Hematopoietic multipotent progenitor cell treated with erythropoietin and hydrocortisone succinate and interleukin-3 and kit ligand, for 8 days (in vitro differentiated cells): Measurements from ENCODE around the gene DLL4.

Experiments used
- DNase-seq: peaks from one replicate; pipeline ENCODE4 v3.0.0-alpha.2; 2015

The DLL4 gene

DNA sequence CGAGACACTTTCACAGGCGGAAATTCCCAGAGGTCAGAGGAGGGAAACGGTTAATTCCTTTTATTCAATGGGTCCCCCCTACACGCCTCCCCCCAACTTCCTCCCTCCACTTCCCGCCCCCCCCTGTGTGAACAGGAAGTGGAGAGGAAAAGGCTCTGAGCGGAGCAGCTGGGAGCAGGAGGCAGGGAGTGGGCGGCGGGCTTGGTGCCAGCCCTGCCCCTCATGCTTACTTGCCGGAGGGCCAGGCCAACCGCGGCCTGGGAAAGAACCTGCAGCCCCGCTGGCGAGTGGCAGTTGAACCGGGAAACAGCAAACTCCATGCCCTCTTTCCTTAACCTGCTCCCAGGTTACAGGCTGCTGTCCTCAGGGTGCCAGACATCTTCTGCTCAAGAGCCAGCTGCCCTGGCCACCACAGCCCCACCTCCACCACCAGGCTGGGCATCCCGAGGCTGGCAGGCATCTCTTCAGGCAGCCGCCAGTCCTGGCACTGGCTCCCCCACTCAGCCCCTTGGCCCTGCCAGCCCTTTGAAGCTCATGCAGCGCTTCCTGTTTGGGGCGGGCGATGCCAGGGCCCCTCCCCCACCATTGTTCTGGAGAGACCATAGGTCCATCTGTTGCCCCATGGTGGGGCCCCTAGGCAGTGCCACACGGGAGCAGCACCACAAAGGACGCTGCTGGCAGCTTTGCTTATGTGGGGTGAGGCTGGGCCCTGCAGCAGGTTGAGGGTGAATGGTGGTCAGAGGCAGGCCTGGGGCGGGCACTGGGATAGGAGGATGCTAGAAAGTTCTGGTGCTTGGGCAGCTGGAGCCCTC is 21.9 kb upstream of the DLL4 start:
- DNase-seq = no peak

DNA sequence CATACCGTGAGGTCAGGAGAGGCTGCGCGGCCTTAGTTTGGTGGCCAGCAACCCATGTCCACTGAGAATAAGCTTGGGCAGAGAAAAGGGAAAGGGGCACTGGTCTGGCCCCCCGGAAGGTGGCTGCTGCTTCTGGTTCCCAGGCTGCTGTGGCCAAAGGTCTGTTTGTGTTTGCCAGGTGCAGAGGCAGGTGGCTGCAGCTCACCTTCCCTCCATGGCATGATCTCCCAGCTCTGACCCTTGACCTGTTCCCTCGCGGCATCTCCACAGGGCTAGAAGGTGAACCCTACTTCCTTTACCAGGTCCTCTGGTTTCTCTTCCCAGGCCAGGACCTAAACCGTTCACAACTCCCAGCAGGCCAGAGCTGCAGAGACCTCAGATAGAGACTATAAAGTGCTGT is 21.0 kb upstream of the DLL4 start:
- DNase-seq = no peak

GRCh38 chr15:40909662-40910630 is 19.2 kb upstream of the DLL4 start:
- no peak for DNase-seq

DNA sequence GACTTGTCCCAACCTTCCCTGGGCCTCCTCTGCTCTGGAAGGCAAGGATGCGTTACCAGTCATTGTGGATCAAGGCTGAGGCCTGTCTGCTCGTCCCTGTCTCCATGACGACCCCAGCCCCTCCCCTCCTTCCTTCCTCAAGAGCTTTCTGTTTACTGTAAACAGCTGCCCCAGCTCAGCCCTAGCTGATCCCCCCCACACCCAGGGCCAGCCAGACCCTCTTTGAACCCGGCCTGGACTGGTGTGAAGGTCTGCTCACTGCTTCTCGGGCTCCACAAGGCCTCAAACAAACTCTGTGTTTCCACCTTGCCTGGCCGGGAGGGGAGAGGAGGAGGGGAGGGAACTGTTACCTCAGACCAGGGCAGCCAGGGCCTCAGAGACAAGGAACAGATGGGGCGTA is 18.0 kb upstream of the DLL4 start:
- no peak for DNase-seq

DNA sequence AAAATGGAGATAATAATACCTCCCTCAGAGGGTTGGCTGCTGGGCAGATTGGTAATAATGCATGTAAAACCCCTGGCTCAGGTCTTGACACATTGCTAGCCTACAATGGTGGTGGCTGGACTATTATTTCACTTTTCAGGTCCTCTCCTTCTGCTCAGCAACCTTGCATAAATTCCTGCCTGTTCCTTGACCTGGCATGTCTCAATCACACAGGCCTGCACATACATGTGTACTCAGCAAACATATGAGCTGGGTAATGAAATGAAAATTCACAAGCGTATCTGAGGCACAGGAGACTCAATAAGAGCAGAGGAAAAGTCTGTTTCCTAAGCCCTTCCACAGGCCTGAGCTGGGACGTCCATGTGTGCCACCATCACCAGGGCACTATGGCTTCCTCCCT is 17.4 kb upstream of the DLL4 start:
- DNase-seq = no peak

DNA sequence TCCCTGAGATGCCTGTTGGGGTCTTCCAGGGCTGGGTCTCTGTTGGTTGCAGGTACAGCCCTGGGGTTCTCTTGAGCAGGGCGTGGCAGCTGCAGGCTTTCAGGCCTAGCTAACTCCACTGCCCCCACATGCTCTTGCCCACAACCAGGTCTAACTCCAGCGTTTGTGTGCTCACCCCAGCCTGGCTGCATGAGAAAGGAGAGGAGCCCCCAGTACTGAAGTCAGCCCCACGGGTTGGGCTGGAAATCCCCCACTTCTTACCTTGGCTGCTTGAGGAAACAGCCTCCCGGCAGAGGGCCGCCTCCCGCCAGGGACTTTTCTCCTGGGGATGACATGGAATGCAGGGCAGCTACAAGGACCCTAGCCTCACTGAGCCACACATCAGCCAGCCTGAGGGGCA is 16.7 kb upstream of the DLL4 start:
- DNase-seq = no peak

DNA sequence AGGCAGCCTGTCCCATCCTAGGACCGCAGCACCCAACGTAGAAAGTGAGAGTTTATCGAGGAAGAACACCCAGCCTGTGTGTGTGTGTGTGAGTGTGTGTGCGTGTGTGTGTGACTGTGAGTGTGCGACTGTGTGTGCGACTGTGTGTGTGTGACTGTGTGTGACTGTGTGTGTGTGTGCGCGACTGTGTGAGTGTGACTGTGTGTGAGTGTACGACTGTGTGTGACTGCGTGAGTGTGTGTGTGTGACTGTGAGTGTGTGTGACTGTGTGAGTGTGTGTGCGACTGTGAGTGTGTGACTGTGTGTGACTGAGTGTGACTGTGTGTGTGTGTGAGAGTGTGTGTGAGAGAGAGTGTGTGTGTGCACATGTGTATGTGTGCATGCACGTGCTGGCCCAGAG is 15.1 kb upstream of the DLL4 start:
- DNase-seq = no peak

DNA sequence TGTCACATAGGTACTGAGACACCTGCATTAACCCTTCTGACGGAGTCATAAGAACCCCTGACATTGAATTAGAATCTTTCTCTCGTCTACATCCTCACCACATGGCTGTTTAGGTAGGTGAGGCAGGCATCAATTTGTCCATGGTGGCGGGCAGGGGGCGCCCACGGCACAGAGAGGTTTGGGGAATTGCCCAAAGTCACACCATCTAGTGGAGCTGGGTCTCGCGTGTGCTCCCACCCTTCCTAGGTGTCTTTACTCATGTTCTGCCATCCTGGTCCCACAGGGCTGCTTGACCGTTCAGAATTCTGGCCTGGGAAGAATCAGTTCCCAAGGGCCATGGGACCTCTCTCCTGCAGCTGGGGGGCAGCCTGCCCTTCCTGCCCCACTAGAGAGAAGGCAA is 14.7 kb upstream of the DLL4 start:
- no peak for DNase-seq

GRCh38 chr15:40915116-40915661 is 14.0 kb upstream of the DLL4 start:
- no peak for DNase-seq

DNA sequence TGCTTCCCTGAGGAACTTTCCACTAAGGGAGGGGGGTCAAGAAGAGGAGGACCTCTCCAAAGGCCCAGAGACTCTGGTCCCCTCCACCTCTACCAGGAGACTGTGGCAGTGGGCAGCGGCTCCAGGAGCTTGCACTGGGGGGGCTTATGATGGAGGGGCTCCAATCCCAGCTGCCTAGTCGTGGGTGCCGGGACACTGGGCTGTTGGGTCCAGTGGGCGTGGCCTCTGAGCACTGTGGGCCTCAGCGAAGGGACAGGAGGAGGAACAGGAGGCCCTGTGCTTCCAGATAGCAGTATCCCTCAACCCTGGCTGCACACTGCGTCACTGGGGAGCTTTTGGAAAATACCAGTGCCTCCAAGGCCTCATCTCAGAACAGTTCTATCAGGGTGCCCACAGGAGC is 13.5 kb upstream of the DLL4 start:
- DNase-seq = no peak

DNA sequence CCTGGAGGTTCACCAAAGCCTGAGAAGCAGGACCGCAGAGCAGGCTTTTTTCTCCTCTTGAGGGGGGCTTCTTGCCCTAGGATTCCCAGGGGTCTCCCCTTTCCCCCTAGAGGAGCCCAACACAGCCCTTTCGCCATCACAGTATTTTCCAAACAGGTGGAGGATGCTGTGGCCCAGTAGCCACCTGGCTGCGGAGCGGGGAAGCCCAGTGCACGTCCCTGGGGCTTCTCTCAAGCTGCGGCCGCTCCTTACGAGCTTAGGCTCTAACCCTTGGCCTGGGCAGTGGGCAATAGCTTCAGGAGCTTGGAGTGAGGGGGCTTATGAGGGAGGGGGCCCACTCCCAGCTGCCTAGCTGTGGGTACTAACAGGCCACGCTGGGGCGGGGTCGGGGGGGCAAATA is 11.6 kb upstream of the DLL4 start:
- DNase-seq = no peak

- no peak for DNase-seq
Observed at GRCh38 chr15:40918146-40918798, 10.9 kb upstream of the DLL4 start.

- no peak for DNase-seq
Observed at GRCh38 chr15:40918799-40919392, 10.2 kb upstream of the DLL4 start.

DNA sequence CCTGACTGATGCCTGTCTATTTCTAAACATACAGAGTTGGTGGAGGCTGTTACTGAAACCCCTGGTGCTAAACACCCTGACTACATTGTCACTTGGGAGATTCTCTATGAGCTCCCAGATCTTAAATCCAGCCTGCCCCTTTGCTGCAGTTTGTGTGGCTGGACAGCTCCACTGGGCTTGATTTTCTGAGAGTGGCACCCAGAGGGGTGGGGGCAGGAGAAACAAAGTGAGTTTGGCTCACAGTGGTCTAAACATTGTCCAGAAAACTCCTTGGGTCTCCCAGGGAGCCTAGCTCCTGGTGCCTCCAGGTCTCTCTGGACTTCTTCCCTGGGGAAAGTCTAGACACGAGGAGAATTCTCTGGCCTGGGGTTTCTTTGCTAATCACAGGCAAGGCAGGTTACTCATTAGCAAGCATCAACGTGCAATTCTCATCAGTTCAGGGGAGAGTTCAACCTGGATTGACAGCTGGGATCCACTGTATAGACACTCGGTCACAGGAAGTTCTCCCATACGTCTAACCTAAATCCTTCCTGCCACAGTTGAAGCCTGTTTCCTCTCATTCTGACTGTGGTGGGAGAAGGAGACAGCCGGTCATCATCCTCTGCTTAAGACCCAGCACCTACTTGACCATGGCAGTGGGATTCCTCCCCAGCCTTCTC is 7.1 kb upstream of the DLL4 start:
- DNase-seq = no peak

DNA sequence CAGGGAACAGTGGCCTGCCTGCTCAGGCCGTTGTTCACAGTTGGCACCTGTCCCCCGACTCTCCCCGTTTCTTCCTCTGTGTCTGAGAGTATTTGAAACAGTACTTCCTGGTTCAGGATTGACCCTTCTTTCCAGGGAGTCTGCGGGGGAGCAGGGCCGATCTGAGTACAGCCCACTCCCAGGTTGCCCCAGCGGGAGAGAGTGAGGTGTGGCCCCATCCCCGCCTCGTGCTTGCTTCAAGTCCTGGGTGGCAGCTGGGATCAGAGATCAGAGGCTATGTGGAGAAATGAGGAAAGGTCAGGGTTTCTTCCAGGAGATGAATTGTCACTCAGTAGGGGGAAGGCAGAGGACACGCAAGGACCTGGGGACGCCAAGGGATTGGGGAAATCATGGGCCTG is 6.5 kb upstream of the DLL4 start:
- DNase-seq = no peak

DNA sequence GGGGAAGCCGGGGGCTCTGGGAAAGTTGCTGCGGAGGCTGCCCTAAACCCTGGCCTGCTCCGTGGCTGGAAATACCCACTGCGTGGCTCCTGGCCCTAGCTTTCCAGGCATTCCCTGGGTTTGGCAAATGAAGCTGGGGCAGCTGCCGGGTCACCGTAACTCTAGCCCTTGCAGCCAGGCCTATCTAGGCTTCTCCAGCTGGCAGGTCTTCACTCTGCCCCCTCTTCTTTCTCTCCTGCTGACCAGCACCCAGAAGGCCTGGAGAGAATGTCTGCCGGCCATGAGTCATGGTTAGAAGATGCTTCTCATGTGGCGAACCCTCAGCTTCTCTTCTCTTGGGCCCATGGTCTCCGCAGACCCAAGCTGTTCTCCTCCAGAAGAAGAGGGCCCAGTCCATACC is 5.6 kb upstream of the DLL4 start:
- no peak for DNase-seq

- DNase-seq = no peak
Observed at GRCh38 chr15:40925495-40925862, 3.7 kb upstream of the DLL4 start.

GRCh38 chr15:40925863-40926658 is 3.1 kb upstream of the DLL4 start:
- DNase-seq = peak; percentile 46

DNA sequence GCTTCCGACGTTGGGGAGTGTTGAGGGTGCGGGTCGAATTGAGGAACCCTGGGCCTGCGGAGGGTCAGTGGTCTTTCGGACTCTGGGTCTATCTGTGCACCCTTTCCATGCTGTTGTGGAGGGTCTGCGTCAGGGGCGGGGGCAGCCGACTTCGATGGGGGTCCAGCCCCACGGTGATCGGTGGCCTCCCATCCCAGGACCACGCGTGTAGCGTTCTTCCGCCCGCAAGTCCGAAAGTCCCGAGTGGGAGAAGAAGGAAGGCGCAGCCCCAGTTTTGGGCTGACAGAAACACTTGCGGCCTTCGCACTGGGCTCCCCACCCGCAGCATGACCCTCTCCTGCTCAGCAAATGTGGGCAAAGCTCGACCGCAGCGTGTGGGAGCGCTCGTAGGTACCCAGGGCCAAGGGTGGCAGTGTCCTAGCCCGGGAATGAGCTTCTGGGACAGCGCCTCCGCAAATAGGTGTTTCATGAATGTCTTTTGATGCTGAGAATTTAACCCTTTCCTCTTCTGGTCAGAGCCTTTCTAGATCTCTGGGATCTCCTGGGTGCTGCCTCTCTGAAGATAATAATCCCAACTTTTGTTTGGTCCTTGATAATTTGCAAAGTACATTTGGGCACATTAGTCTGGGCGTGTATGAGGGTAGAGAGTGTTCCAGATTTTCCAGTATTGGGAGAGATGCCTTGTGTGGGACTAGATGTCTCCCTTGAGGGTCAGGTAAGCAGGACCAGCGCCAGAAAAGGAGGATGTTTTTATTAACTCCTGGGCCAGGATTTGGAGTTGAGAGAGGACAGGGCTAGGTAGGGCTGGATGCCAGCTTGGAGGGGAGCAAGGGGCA is 2.3 kb upstream of the DLL4 start:
- DNase-seq = no peak

- no peak for DNase-seq
Observed at GRCh38 chr15:40927495-40927872, 1.7 kb upstream of the DLL4 start.
